ENCODE data around the gene FCHSD1.

DNA sequence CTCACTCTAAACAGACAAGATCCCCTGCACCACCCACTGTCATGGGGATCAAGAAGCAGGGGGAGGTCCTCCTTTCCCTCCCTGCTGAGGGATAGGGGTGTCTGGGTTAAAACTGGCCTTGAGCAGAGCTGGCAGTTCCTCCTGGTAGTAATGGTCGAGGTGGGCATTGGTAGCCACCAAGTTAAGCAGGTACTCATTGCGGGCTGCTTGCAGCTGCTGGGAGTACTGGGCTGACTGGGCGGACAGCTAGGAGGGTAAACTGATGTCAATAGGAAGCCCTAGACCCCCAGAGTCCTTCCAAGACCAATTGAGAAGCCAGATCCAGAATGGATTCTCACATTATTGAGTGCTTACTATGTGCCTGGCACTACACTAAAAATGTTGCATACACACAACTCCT, 3.4 kb downstream of the FCHSD1 start:
- no peak for TF ChIP-seq CTCF (IDR thresholded peaks at IDR 0.05 in 2 of 3, conservative IDR thresholded peaks at IDR 0.05 in 1 of 3; ENCODE audit: control insufficient read depth in 2 of 3, extremely low read depth in 1 of 3, insufficient read depth in 1 of 3, low read depth in 3 of 3, low read length in 3 of 3)
- TF ChIP-seq JUNB (IDR thresholded peaks at IDR 0.05): no peak
- no peak for TF ChIP-seq SIN3A (IDR thresholded peaks at IDR 0.05; ENCODE audit: low read depth, low read length)
- TF ChIP-seq POLR2A (IDR thresholded peaks at IDR 0.05; ENCODE audit: low read depth, low read length): no peak
- TF ChIP-seq FOXK2 (IDR thresholded peaks at IDR 0.05): no peak
- no peak for TF ChIP-seq NFIC (IDR thresholded peaks at IDR 0.05; ENCODE audit: low read depth, low read length)
- no peak for TF ChIP-seq TARDBP (IDR thresholded peaks at IDR 0.05; ENCODE audit: borderline replicate concordance)
- TF ChIP-seq NR2C2 (IDR thresholded peaks at IDR 0.05; ENCODE audit: borderline replicate concordance, control insufficient read depth, insufficient read length, low read depth): no peak
- TF ChIP-seq, protein P1, sequence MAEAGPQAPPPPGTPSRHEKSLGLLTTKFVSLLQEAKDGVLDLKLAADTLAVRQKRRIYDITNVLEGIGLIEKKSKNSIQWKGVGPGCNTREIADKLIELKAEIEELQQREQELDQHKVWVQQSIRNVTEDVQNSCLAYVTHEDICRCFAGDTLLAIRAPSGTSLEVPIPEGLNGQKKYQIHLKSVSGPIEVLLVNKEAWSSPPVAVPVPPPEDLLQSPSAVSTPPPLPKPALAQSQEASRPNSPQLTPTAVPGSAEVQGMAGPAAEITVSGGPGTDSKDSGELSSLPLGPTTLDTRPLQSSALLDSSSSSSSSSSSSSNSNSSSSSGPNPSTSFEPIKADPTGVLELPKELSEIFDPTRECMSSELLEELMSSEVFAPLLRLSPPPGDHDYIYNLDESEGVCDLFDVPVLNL (IDR thresholded peaks at IDR 0.05; ENCODE audit: low read depth, low read length): no peak
- TF ChIP-seq MTA3 (IDR thresholded peaks at IDR 0.05; ENCODE audit: borderline replicate concordance, low read length): no peak
